IMR-90 (cell line): ENCODE results near the gene EFNA5. TPM values are rescaled to one million over a fixed set of nuclear protein-coding genes. Genes with fewer than 3 reads are reported as not detected.
A peak's percentile ranks its signal among the peaks of the same experiment; 100 is the strongest.

Experiments
- ATAC-seq: fragments of 200-7000 bp; cut with Tn5 transposase; 2 replicates; pipeline ENCODE4 v1.9.1; 2020; ENCODE audit warnings: low read depth, mild to moderate bottlenecking, moderate library complexity
- BruUV-seq: library from RNA; stranded (reverse); fragments of 400-500 nt; replicated peaks from 2 replicates; lab custom pipeline; 2021; lab: Mats Ljungman, UMichigan
- CTCF ChIA-PET: fragments of 300-600 bp; formaldehyde crosslinking; extraction: SDS; loops from one replicate; lab custom pipeline; 2021; ENCODE audit warnings: antibody characterized with exemption; lab: Yijun Ruan, JAX
- POLR2A ChIA-PET: fragments of 300-600 bp; sonication (Branson Sonifier 250); formaldehyde crosslinking; loops from one replicate; lab custom pipeline; 2022; ENCODE audit warnings: antibody characterized with exemption; ENCODE audit not compliant: unreplicated experiment; lab: Charles Lee
- DNase-seq: peaks from one replicate; pipeline ENCODE4 v3.0.0; 2013
- H2AFZ ChIP-seq: replicated peaks from 2 replicates; pipeline ENCODE3; 2013; ENCODE audit warnings: low read length, mild to moderate bottlenecking; ENCODE audit not compliant: poor library complexity
- H2AK5ac ChIP-seq: 2 replicates; pipeline ENCODE4 v1.6.1; 2013; ENCODE audit warnings: low read depth, low read length, inconsistent platforms
- H2AK9ac ChIP-seq: replicated peaks from 2 replicates; pipeline ENCODE3; 2013; ENCODE audit warnings: mild to moderate bottlenecking, low read depth, low read length, moderate library complexity; ENCODE audit not compliant: poor library complexity
- H2BK120ac ChIP-seq: 2 replicates; pipeline ENCODE4 v1.6.1; 2013; ENCODE audit warnings: low read depth, low read length, inconsistent platforms
- H2BK15ac ChIP-seq: 3 replicates; pipeline ENCODE4 v1.6.1; 2013; ENCODE audit warnings: low read depth, low read length, inconsistent platforms
- H2BK20ac ChIP-seq: 2 replicates; pipeline ENCODE4 v1.6.1; 2013; ENCODE audit warnings: low read depth, mild to moderate bottlenecking, inconsistent platforms, low read length, moderate library complexity
- H2BK5ac ChIP-seq: 2 replicates; pipeline ENCODE4 v1.6.1; 2013; ENCODE audit warnings: mild to moderate bottlenecking, low read depth, low read length, inconsistent platforms; ENCODE audit not compliant: poor library complexity, severe bottlenecking
- H3K14ac ChIP-seq: replicated peaks from 2 replicates; pipeline ENCODE4 v1.6.1; 2013; ENCODE audit warnings: low read depth, low read length, inconsistent platforms
- H3K18ac ChIP-seq: 2 replicates; pipeline ENCODE4 v1.6.1; 2013; ENCODE audit warnings: low read depth, low read length, control low read depth
- H3K23ac ChIP-seq: 2 replicates; pipeline ENCODE4 v1.6.1; 2013; ENCODE audit warnings: low read depth, low read length, inconsistent platforms
- H3K27ac ChIP-seq: 2 replicates; pipeline ENCODE4 v1.5.1; 2013; ENCODE audit warnings: mild to moderate bottlenecking, control low read depth, low read length; ENCODE audit not compliant: insufficient read depth
- H3K27me3 ChIP-seq: 2 replicates; pipeline ENCODE4 v1.6.1; 2013; ENCODE audit warnings: low read length; ENCODE audit not compliant: control insufficient read depth, insufficient read depth
- H3K36me3 ChIP-seq: 2 replicates; pipeline ENCODE4 v1.6.1; 2013; ENCODE audit warnings: low read length, mixed read lengths; ENCODE audit not compliant: control insufficient read depth, insufficient read depth
- H3K4ac ChIP-seq: 2 replicates; pipeline ENCODE4 v1.6.1; 2013; ENCODE audit warnings: low read depth, low read length, inconsistent platforms
- H3K4me1 ChIP-seq: 2 replicates; pipeline ENCODE4 v1.6.1; 2013; ENCODE audit warnings: low read length, mixed read lengths; ENCODE audit not compliant: control insufficient read depth, insufficient read depth
- H3K4me2 ChIP-seq: 2 replicates; pipeline ENCODE4 v1.6.1; 2013; ENCODE audit warnings: low read depth, mild to moderate bottlenecking, control low read depth, low read length, moderate library complexity
- H3K4me3 ChIP-seq: 2 replicates; pipeline ENCODE4 v1.5.1; 2013; ENCODE audit warnings: low read depth, mild to moderate bottlenecking, control low read depth, low read length, moderate library complexity; ENCODE audit not compliant: insufficient read depth
- H3K56ac ChIP-seq: 2 replicates; pipeline ENCODE4 v1.6.1; 2013; ENCODE audit warnings: low read length, inconsistent platforms; ENCODE audit not compliant: insufficient read depth; ENCODE audit errors: extremely low read depth
- H3K79me1 ChIP-seq, 2 experiments: 2 replicates each; pipeline ENCODE4 v1.6.1; 2013; ENCODE audit warnings: low read length in 2 of 2, inconsistent platforms in 1 of 2, low read depth in 1 of 2
- H3K9ac ChIP-seq: 2 replicates; pipeline ENCODE4 v1.6.1; 2013; ENCODE audit warnings: low read depth, low read length, control low read depth
- H3K9me1 ChIP-seq: 2 replicates; pipeline ENCODE4 v1.6.1; 2013; ENCODE audit warnings: low read length, inconsistent platforms; ENCODE audit not compliant: insufficient read depth
- H3K9me3 ChIP-seq: 2 replicates; pipeline ENCODE4 v1.6.1; 2013; ENCODE audit warnings: low read length; ENCODE audit not compliant: control insufficient read depth, insufficient read depth
- H4K20me1 ChIP-seq: 2 replicates; pipeline ENCODE4 v1.6.1; 2013; ENCODE audit warnings: low read length, inconsistent platforms; ENCODE audit not compliant: insufficient read depth
- H4K5ac ChIP-seq: 2 replicates; pipeline ENCODE4 v1.6.1; 2013; ENCODE audit warnings: mild to moderate bottlenecking, low read depth, low read length, control low read depth
- H4K8ac ChIP-seq, 2 experiments: 2 replicates each; pipeline ENCODE4 v1.6.1; 2013; ENCODE audit warnings: low read depth in 2 of 2, low read length in 2 of 2, control low read depth in 1 of 2, inconsistent platforms in 1 of 2
- H4K91ac ChIP-seq: 2 replicates; pipeline ENCODE4 v1.6.1; 2013; ENCODE audit warnings: low read depth, low read length, inconsistent platforms; ENCODE audit not compliant: insufficient read depth
- BHLHE40 ChIP-seq: fragments of 150-350 bp; IDR thresholded peaks from 2 replicates; pipeline ENCODE4 v1.6.1; 2016; ENCODE audit warnings: mild to moderate bottlenecking, low read depth, low read length
- FOS ChIP-seq: fragments of 150-350 bp; IDR thresholded peaks from 2 replicates; pipeline ENCODE4 v1.6.1; 2016; ENCODE audit warnings: low read depth, low read length
- MAFK ChIP-seq: IDR thresholded peaks from 2 replicates; pipeline ENCODE4 v1.6.1; 2012; ENCODE audit warnings: low read depth, low read length, improper control_type of control experiment
- MXI1 ChIP-seq: IDR thresholded peaks from 2 replicates; pipeline ENCODE4 v1.6.1; 2012; ENCODE audit warnings: low read depth, mild to moderate bottlenecking, low read length, moderate library complexity, borderline replicate concordance
- NFE2L2 ChIP-seq: fragments of 150-350 bp; IDR thresholded peaks from 2 replicates; pipeline ENCODE4 v1.6.1; 2016; ENCODE audit warnings: low read depth, mild to moderate bottlenecking, low read length
- POLR2A ChIP-seq: IDR thresholded peaks from 2 replicates; pipeline ENCODE4 v1.6.1; 2012; ENCODE audit warnings: mild to moderate bottlenecking, low read depth, low read length
- dilution Hi-C: fragments of 300-500 bp; cut with HindIII; formaldehyde crosslinking; loops from one replicate; pipeline ENCODE4 v1.14.3; 2018; ENCODE audit warnings: low sequenced_read_pairs; ENCODE audit not compliant: unreplicated experiment
- in situ Hi-C: fragments of 300-500 bp; cut with MboI; formaldehyde crosslinking; loops from 3 replicates; pipeline ENCODE4 v1.14.3; 2019; ENCODE audit warnings: low sequenced_read_pairs, inconsistent platforms, mixed read lengths
- intact Hi-C: fragments of 100-400 bp; cut with micrococcal nuclease; formaldehyde crosslinking; loops from 2 replicates; pipeline ENCODE4 v1.10.0; 2022
- polyA plus RNA-seq, 3 experiments: library from polyadenylated mRNA; depleted of rRNA; stranded (reverse); fragments of >200 nt; gene quantifications; 2 replicates each; pipeline ENCODE4 v1.2.3, GENCODE V29; 2012; ENCODE audit warnings: low replicate concordance in 1 of 3
- total RNA-seq: library from RNA; depleted of rRNA; stranded (reverse); fragments of >200 nt; gene quantifications from 2 replicates; pipeline ENCODE4 v1.2.3, GENCODE V29; 2012
- TF ChIP-seq, protein P1 (sequence below): fragments of 150-350 bp; IDR thresholded peaks from 2 replicates; pipeline ENCODE4 v1.6.1; 2016; ENCODE audit warnings: low read depth, mild to moderate bottlenecking, low read length, moderate library complexity, borderline replicate concordance

EFNA5 gene
- total and polyA plus RNA-seq, 2 of the 4 experiments (the other 2 are of a cell fraction), result 1.5 to 1.6 TPM

DNA sequence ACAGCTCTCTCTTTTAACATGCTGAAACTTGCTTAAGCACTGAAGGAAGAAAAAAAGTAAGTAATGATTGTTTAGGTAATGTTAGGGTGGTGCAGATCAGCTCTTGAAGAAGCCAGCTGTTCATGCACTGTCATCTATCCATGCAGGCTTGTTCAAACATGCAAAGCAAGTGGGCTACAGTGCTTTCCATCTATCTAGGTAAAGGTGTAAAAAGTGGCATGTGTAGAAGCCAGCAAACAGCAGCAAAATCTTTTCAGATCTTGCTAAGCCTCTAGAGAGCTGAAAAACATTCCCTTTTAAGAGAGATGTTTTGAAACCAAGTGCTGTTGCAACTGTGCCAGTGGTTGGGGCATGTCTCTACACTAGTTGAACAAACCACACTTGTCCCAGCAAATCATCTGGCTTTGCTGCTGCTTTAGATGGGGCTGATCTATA lies 214.4 kb downstream of the EFNA5 start:
- peaks cover 3% of the 10 kb centered on the region; the same call in 1 of the 2 replicates for H3K9me1 ChIP-seq
- H3K9ac ChIP-seq, result no peak overlapping the region
- no peak overlapping the region for H2BK5ac ChIP-seq
- H3K4me2 ChIP-seq, result peak overlapping the region; percentile 80
- no TSS peak for BruUV-seq
- H4K8ac ChIP-seq, result peak overlapping the region in 1 of 2 experiments; percentile 50; a peak in 1 of 4 replicates
- TF ChIP-seq BHLHE40 (no peak), FOS (no peak), MXI1 (no peak), MAFK (no peak), POLR2A (no peak), NFE2L2 (no peak)
- TF ChIP-seq, protein P1, sequence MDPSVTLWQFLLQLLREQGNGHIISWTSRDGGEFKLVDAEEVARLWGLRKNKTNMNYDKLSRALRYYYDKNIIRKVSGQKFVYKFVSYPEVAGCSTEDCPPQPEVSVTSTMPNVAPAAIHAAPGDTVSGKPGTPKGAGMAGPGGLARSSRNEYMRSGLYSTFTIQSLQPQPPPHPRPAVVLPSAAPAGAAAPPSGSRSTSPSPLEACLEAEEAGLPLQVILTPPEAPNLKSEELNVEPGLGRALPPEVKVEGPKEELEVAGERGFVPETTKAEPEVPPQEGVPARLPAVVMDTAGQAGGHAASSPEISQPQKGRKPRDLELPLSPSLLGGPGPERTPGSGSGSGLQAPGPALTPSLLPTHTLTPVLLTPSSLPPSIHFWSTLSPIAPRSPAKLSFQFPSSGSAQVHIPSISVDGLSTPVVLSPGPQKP, result no peak
- ChIA-PET POLR2A (interaction anchor here (0.6 kb wide), 2 partner anchors 33 to 45 kb away, joined by 3 to 11 read pairs; no protein-coding TSS in a partner anchor), CTCF (interaction anchor here (0.9 to 1.8 kb wide), 2 partner anchors 14 to 15 kb away, joined by 3 to 4 read pairs; no protein-coding TSS in a partner anchor)
- H4K20me1 ChIP-seq, result no peaks in the 10 kb centered on the region
- H3K27ac ChIP-seq, result peak overlapping the region; percentile 34; the same call in 1 of the 2 replicates
- H3K4ac ChIP-seq, result peak overlapping the region; percentile 55
- 0 out of 4 replicates have a peak, but pooled peaks cover 0 to 4% of the 10 kb centered on the region in 2 experiments for H3K79me1 ChIP-seq
- peaks cover 8% of the 10 kb centered on the region for H3K4me1 ChIP-seq
- H4K5ac ChIP-seq, result peak overlapping the region; percentile 64
- H3K36me3 ChIP-seq, result no peaks in the 10 kb centered on the region
- H3K9me3 ChIP-seq, result no peaks in the 10 kb centered on the region
- in situ Hi-C loops (no loop called here), dilution Hi-C loops (no loop called here), intact Hi-C loops (loop anchor here (2.0 kb wide), 1 partner anchor 69 kb away; no protein-coding TSS in a partner anchor)
- peak overlapping the region; percentile 2 for H4K91ac ChIP-seq
- no peak overlapping the region for H3K23ac ChIP-seq
- no peak overlapping the region for H2AFZ ChIP-seq
- H3K4me3 ChIP-seq, result no peak overlapping the region
- ATAC-seq, result peak; percentile 75
- no peaks in the 10 kb centered on the region for H3K27me3 ChIP-seq
- H2BK15ac ChIP-seq, result peak overlapping the region; percentile 29; the same call in 1 of the 3 replicates
- peak overlapping the region; percentile 73 for H2BK120ac ChIP-seq
- DNase-seq, result peak; percentile 31
- 0 out of 2 replicates have a peak overlapping the region, but pooled peaks have one; percentile 32 for H3K14ac ChIP-seq
- H3K18ac ChIP-seq, result peak overlapping the region; percentile 93
- no peak overlapping the region for H2AK9ac ChIP-seq
- peak overlapping the region; percentile 52 for H2AK5ac ChIP-seq
- H3K56ac ChIP-seq, result no peak overlapping the region
- H2BK20ac ChIP-seq, result peak overlapping the region; percentile 78
